ENCODE data around the gene FOXD4L1. TPM values are rescaled to one million over a fixed set of nuclear protein-coding genes. Genes with fewer than 3 reads are reported as not detected.
"Not testable (repeated sequence)": the region's sequence is repeated elsewhere in the genome, so short reads cannot be mapped to it uniquely, and the experiment has no call there.

Gene FOXD4L1
- total and polyA plus RNA-seq, 10 of the 15 experiments (the other 5 are each of a cell fraction or from before 2014, with no cell fraction given) = 0.03 to 0.11 (median 0.08) TPM; not detected in 6

DNA sequence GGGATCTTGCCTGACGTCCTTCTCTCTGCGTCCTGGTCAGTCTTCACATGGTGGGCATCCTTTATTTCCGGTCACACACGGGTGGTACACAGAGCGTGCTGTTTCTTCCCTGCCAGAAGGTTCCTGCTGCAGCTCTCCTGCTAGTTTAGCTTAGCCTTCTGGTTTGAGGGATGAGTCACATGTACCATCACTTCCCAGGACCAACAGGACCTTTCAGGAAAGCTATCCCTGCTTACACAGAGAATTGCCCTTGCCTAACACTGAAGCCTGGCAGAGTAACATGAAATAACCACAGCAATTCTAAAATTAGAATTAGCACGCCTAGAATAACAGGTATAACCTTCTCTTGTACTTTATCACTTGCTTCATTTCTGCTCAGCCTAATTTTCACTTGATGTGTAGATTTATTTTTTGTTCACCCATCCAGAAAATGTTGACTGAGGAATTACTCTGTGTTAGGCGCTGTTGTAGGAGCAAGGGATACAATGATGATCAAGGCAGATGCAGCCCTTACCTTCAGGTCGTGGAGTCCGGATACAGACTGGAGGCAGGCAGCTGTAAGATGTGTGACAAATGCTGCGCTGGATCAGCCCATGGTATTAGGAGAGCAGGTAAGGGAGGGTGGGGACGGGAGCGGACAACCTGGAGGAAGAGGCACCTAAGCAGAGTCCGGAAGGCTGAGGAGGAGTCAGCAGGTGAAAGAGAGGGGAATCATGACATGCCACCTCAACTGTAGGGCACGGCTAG lies 9.1 kb downstream of the FOXD4L1 start:
- RAD21 ChIA-PET (ENCODE audit: unreplicated experiment); H3K9ac ChIP-seq (ENCODE audit: control insufficient read depth, insufficient read depth, low read length); in situ Hi-C loops (cut with MboI); ATAC-seq; intact Hi-C loops (cut with micrococcal nuclease; ENCODE audit: unreplicated experiment); BruUV-seq (replicated peaks); H3K4me1 ChIP-seq (ENCODE audit: control insufficient read depth, insufficient read depth, low read length); DNase-seq (ENCODE audit: low read depth, low spot score); H3K79me2 ChIP-seq (ENCODE audit: control insufficient read depth, insufficient read depth, low read length); H3K36me3 ChIP-seq (ENCODE audit: control insufficient read depth in 2 of 2, insufficient read depth in 2 of 2, low read length in 1 of 2); H3K9me3 ChIP-seq (replicated peaks; ENCODE audit: control insufficient read depth, insufficient read depth, low read length); H3K4me3 ChIP-seq; H3K27me3 ChIP-seq (replicated peaks in 1 of 2; ENCODE audit: control insufficient read depth in 2 of 2, insufficient read depth in 2 of 2, low read length in 1 of 2); H3K4me2 ChIP-seq (ENCODE audit: control insufficient read depth, insufficient read depth); H4K20me1 ChIP-seq (ENCODE audit: control insufficient read depth, insufficient read depth); POLR2A ChIA-PET; SMC1A ChIA-PET (ENCODE audit: uncharacterized antibody, unreplicated experiment); CTCF ChIA-PET; H3K27ac ChIP-seq (ENCODE audit: control insufficient read depth, insufficient read depth); H2AFZ ChIP-seq (ENCODE audit: control insufficient read depth, low read depth, low read length); FAIRE-seq: not testable (repeated sequence)
- 32% methylated on average over 12 of the region's 14 CpGs for WGBS (ENCODE audit: insufficient coverage, insufficient replicate concordance, low lambda C conversion rate, missing lambda C conversion rate)

GRCh38 chr2:113508187-113508586 lies 9.7 kb downstream of the FOXD4L1 start:
- 55% methylated on average over 10 of the region's 11 CpGs for WGBS (ENCODE audit: insufficient coverage, insufficient replicate concordance, low lambda C conversion rate, missing lambda C conversion rate)
- DNase-seq (ENCODE audit: low read depth, low spot score); H4K20me1 ChIP-seq (ENCODE audit: control insufficient read depth, insufficient read depth); H3K79me2 ChIP-seq (ENCODE audit: control insufficient read depth, insufficient read depth, low read length); H3K4me2 ChIP-seq (ENCODE audit: control insufficient read depth, insufficient read depth); H3K4me1 ChIP-seq (ENCODE audit: control insufficient read depth, insufficient read depth, low read length); H3K27me3 ChIP-seq (replicated peaks in 1 of 2; ENCODE audit: control insufficient read depth in 2 of 2, insufficient read depth in 2 of 2, low read length in 1 of 2); CTCF ChIA-PET; FAIRE-seq; ATAC-seq; H2AFZ ChIP-seq (ENCODE audit: control insufficient read depth, low read depth, low read length); H3K9ac ChIP-seq (ENCODE audit: control insufficient read depth, insufficient read depth, low read length); RAD21 ChIA-PET (ENCODE audit: unreplicated experiment); SMC1A ChIA-PET (ENCODE audit: uncharacterized antibody, unreplicated experiment); intact Hi-C loops (cut with micrococcal nuclease; ENCODE audit: unreplicated experiment); in situ Hi-C loops (cut with MboI); POLR2A ChIA-PET; H3K4me3 ChIP-seq; H3K36me3 ChIP-seq (ENCODE audit: control insufficient read depth in 2 of 2, insufficient read depth in 2 of 2, low read length in 1 of 2); H3K27ac ChIP-seq (ENCODE audit: control insufficient read depth, insufficient read depth); H3K9me3 ChIP-seq (replicated peaks; ENCODE audit: control insufficient read depth, insufficient read depth, low read length); BruUV-seq (replicated peaks): not testable (repeated sequence)

GRCh38 chr2:113510913-113511312 lies 12.4 kb downstream of the FOXD4L1 start:
- H3K4me3 ChIP-seq; RAD21 ChIA-PET (ENCODE audit: unreplicated experiment): not testable (repeated sequence)
- 50% methylated on average over 2 of the region's 3 CpGs for WGBS (ENCODE audit: insufficient coverage, insufficient replicate concordance, low lambda C conversion rate, missing lambda C conversion rate)

DNA sequence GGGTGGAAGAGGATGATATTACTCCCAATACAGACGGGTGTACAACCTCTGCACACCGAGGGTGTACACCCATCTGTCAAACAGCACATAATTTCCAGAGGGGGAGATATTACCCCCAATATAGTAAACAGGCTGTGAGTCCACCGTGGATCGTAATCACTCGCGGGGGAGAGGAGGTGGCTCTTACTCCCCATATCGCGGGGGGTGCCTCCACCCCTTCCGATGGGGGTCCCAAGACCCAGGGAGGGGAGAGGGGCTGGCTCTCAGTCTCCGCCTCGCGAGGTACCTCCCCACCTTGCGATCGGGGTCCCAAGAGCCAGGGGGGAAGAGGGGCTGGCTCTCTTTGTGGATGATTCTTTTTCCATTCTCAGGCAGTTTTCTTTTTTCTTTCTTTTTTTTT lies 13.4 kb downstream of the FOXD4L1 start:
- RAD21 ChIA-PET (ENCODE audit: unreplicated experiment); ATAC-seq; H3K4me1 ChIP-seq (ENCODE audit: control insufficient read depth, insufficient read depth, low read length); H3K27ac ChIP-seq (ENCODE audit: control insufficient read depth, insufficient read depth); H3K9ac ChIP-seq (ENCODE audit: control insufficient read depth, insufficient read depth, low read length); H3K4me3 ChIP-seq; H3K36me3 ChIP-seq (ENCODE audit: control insufficient read depth in 2 of 2, insufficient read depth in 2 of 2, low read length in 1 of 2); H4K20me1 ChIP-seq (ENCODE audit: control insufficient read depth, insufficient read depth); SMC1A ChIA-PET (ENCODE audit: uncharacterized antibody, unreplicated experiment); H3K9me3 ChIP-seq (replicated peaks; ENCODE audit: control insufficient read depth, insufficient read depth, low read length); CTCF ChIA-PET; H3K4me2 ChIP-seq (ENCODE audit: control insufficient read depth, insufficient read depth); in situ Hi-C loops (cut with MboI); FAIRE-seq; H3K27me3 ChIP-seq (replicated peaks in 1 of 2; ENCODE audit: control insufficient read depth in 2 of 2, insufficient read depth in 2 of 2, low read length in 1 of 2); DNase-seq (ENCODE audit: low read depth, low spot score); POLR2A ChIA-PET; H2AFZ ChIP-seq (ENCODE audit: control insufficient read depth, low read depth, low read length); intact Hi-C loops (cut with micrococcal nuclease; ENCODE audit: unreplicated experiment); BruUV-seq (replicated peaks); H3K79me2 ChIP-seq (ENCODE audit: control insufficient read depth, insufficient read depth, low read length): not testable (repeated sequence)
- 71% methylated on average over 8 of the region's 14 CpGs for WGBS (ENCODE audit: insufficient coverage, insufficient replicate concordance, low lambda C conversion rate, missing lambda C conversion rate)

More at GRCh38 chr2:113510913-113511312, 12.4 kb downstream of the FOXD4L1 start:
- H3K27ac ChIP-seq (ENCODE audit: control insufficient read depth, insufficient read depth); CTCF ChIA-PET; DNase-seq (ENCODE audit: low read depth, low spot score); H3K36me3 ChIP-seq (ENCODE audit: control insufficient read depth in 2 of 2, insufficient read depth in 2 of 2, low read length in 1 of 2); SMC1A ChIA-PET (ENCODE audit: uncharacterized antibody, unreplicated experiment); BruUV-seq (replicated peaks); intact Hi-C loops (cut with micrococcal nuclease; ENCODE audit: unreplicated experiment); ATAC-seq; H3K79me2 ChIP-seq (ENCODE audit: control insufficient read depth, insufficient read depth, low read length); H3K9ac ChIP-seq (ENCODE audit: control insufficient read depth, insufficient read depth, low read length); H3K9me3 ChIP-seq (replicated peaks; ENCODE audit: control insufficient read depth, insufficient read depth, low read length); FAIRE-seq; H2AFZ ChIP-seq (ENCODE audit: control insufficient read depth, low read depth, low read length); H3K4me1 ChIP-seq (ENCODE audit: control insufficient read depth, insufficient read depth, low read length); H3K27me3 ChIP-seq (replicated peaks in 1 of 2; ENCODE audit: control insufficient read depth in 2 of 2, insufficient read depth in 2 of 2, low read length in 1 of 2); H3K4me2 ChIP-seq (ENCODE audit: control insufficient read depth, insufficient read depth); in situ Hi-C loops (cut with MboI); H4K20me1 ChIP-seq (ENCODE audit: control insufficient read depth, insufficient read depth); POLR2A ChIA-PET: not testable (repeated sequence)
